Hepatocyte (in vitro differentiated cells): ENCODE results near the gene OCA2. TPM values are rescaled to one million over a fixed set of nuclear protein-coding genes. Genes with fewer than 3 reads are reported as not detected.

Source experiments
- DNase-seq: peaks from one replicate; pipeline ENCODE4 v3.0.0-alpha.2; 2016; ENCODE audit warnings: low spot score
- H2AFZ ChIP-seq: fragments of 200-600 bp; sonication (generic); 2 replicates; pipeline ENCODE4 v1.6.0; 2016; ENCODE audit warnings: antibody characterized with exemption, mild to moderate bottlenecking
- H3K27ac ChIP-seq: fragments of 200-600 bp; sonication (generic); 2 replicates; pipeline ENCODE4 v1.5.1; 2016; ENCODE audit warnings: mild to moderate bottlenecking
- H3K27me3 ChIP-seq: fragments of 200-600 bp; sonication (generic); 2 replicates; pipeline ENCODE4 v1.6.1; 2016
- H3K36me3 ChIP-seq: fragments of 200-600 bp; sonication (generic); replicated peaks from 2 replicates; pipeline ENCODE4 v1.5.1; 2016; ENCODE audit warnings: low read depth; ENCODE audit not compliant: insufficient read depth
- H3K4me1 ChIP-seq: fragments of 200-600 bp; sonication (generic); 2 replicates; pipeline ENCODE4 v1.5.1; 2016; ENCODE audit warnings: mild to moderate bottlenecking, moderate library complexity; ENCODE audit not compliant: insufficient read depth
- H3K4me2 ChIP-seq: fragments of 200-600 bp; sonication (generic); 2 replicates; pipeline ENCODE4 v1.6.0; 2016
- H3K4me3 ChIP-seq: fragments of 200-600 bp; sonication (generic); 2 replicates; pipeline ENCODE4 v1.5.1; 2016; ENCODE audit warnings: mild to moderate bottlenecking
- H3K79me2 ChIP-seq: fragments of 200-600 bp; sonication (generic); 2 replicates; pipeline ENCODE4 v1.6.0; 2017; ENCODE audit warnings: mild to moderate bottlenecking
- H3K9me2 ChIP-seq: fragments of 200-600 bp; sonication (generic); replicated peaks from 2 replicates; pipeline ENCODE4 v1.6.0; 2017; ENCODE audit warnings: mild to moderate bottlenecking; ENCODE audit not compliant: insufficient read depth
- H3K9me3 ChIP-seq: fragments of 200-600 bp; sonication (generic); 2 replicates; pipeline ENCODE4 v1.5.1; 2016; ENCODE audit warnings: low read depth, mild to moderate bottlenecking
- H4K20me1 ChIP-seq: fragments of 200-600 bp; sonication (generic); 2 replicates; pipeline ENCODE4 v1.6.0; 2016; ENCODE audit warnings: mild to moderate bottlenecking; ENCODE audit not compliant: insufficient read depth, poor library complexity, severe bottlenecking
- EZH2 ChIP-seq: fragments of 200-600 bp; sonication (generic); IDR thresholded peaks from 2 replicates; pipeline ENCODE4 v1.6.1; 2016; ENCODE audit warnings: antibody characterized with exemption, mild to moderate bottlenecking, borderline replicate concordance
- EZH2phosphoT487 ChIP-seq: fragments of 200-600 bp; sonication (generic); IDR thresholded peaks from one replicate; pipeline ENCODE4 v1.6.1; 2018; ENCODE audit warnings: antibody characterized with exemption, mild to moderate bottlenecking, low read depth, moderate library complexity; ENCODE audit not compliant: unreplicated experiment, severe bottlenecking
- WGBS: methylation state at CpG from one replicate; pipeline ENCODE4 v1.1.6; 2016; ENCODE audit warnings: low lambda C conversion rate; ENCODE audit errors: missing lambda C conversion rate; 5-methylcytosine and 5-hydroxymethylcytosine counted together
- polyA plus RNA-seq: library from polyadenylated mRNA; unstranded; fragments of >200 nt; fragmentation: Nextera tagmentation; extraction: Ambion mirVana; gene quantifications from 2 replicates; pipeline ENCODE4 v1.2.1, GENCODE V29; 2016
- total RNA-seq: library from RNA; depleted of rRNA; stranded (reverse); fragments of >200 nt; gene quantifications from 2 replicates; pipeline ENCODE4 v1.2.3, GENCODE V29; 2014
- TF ChIP-seq, protein P1 (sequence below): fragments of 200-600 bp; sonication (generic); IDR thresholded peaks from 2 replicates; pipeline ENCODE4 v1.5.1; 2016; ENCODE audit warnings: antibody characterized with exemption, mild to moderate bottlenecking; ENCODE audit not compliant: poor library complexity

Gene OCA2
- total and polyA plus RNA-seq, 2 experiments from 2014 or later: 25.1 to 27.7 TPM

DNA sequence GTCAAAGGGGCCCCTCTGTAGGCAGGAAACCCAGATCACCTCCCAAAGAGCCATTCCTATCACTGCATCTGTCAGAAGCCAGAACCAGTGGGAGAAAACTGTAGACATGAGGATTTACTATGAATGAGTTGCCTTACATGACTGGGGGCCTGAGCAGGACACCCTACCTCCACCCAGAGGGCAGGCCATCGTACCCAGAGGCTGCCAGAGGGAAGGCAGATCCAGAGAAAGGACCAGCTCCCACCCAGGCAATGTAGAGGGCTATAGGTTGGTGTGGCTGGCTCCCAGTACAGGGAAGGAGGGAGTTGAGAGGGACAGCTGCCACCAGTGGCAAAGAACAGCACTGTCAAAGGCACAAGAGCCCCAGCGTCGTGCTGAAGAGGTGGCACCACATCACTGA lies 233.2 kb downstream of the OCA2 start:
- no peak overlapping the region for H3K4me3 ChIP-seq
- H3K79me2 ChIP-seq: no peaks in the 10 kb centered on the region
- no peaks in the 10 kb centered on the region for H3K9me3 ChIP-seq
- no peaks in the 10 kb centered on the region for H3K27me3 ChIP-seq
- no peaks in the 10 kb centered on the region for H4K20me1 ChIP-seq
- 89% methylated on average over 3 of the region's 3 CpGs for WGBS
- DNase-seq: no peak
- TF ChIP-seq EZH2phosphoT487: no peak
- TF ChIP-seq EZH2: no peak
- TF ChIP-seq, protein P1, sequence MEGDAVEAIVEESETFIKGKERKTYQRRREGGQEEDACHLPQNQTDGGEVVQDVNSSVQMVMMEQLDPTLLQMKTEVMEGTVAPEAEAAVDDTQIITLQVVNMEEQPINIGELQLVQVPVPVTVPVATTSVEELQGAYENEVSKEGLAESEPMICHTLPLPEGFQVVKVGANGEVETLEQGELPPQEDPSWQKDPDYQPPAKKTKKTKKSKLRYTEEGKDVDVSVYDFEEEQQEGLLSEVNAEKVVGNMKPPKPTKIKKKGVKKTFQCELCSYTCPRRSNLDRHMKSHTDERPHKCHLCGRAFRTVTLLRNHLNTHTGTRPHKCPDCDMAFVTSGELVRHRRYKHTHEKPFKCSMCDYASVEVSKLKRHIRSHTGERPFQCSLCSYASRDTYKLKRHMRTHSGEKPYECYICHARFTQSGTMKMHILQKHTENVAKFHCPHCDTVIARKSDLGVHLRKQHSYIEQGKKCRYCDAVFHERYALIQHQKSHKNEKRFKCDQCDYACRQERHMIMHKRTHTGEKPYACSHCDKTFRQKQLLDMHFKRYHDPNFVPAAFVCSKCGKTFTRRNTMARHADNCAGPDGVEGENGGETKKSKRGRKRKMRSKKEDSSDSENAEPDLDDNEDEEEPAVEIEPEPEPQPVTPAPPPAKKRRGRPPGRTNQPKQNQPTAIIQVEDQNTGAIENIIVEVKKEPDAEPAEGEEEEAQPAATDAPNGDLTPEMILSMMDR: no peak
- no peak overlapping the region for H3K4me2 ChIP-seq
- no peaks in the 10 kb centered on the region for H3K36me3 ChIP-seq
- no peak overlapping the region for H2AFZ ChIP-seq
- H3K27ac ChIP-seq: no peak overlapping the region
- H3K9me2 ChIP-seq: no peaks in the 10 kb centered on the region
- no peaks in the 10 kb centered on the region for H3K4me1 ChIP-seq

DNA sequence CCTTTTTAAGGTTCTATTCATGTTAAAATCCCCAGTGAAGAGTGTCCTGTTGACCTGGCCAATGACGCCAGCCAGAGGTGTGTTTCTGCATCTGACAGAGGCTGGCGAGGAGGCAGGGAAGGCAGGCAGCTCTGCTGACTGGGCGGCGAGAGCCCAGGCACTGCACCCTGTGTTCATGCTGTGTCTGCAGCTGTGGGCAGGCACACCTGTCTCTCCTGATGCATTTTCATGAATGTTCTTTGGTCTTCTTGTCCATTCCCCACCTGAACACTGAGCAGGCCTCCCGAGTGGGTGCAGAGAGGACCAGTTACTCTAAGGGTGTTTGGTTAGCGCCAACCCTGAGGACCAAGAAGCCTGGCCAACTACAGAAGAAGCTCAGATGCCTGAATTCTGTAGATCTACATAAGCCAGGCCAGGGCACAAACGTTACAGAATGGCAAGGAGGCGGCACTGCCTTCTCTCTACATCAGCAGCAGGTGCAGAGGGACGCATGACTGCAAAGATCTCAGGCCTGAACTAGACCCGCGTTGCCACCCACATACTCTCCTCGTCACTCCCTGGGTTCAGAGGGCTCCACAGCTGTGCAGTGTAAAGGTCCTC lies 233.7 kb downstream of the OCA2 start:
- TF ChIP-seq EZH2phosphoT487 (no peak), EZH2 (no peak)
- Histone ChIP-seq H2AFZ (no peak overlapping the region), H3K27ac (no peak overlapping the region), H3K9me2 (no peaks in the 10 kb centered on the region), H3K36me3 (no peaks in the 10 kb centered on the region), H3K4me2 (no peak overlapping the region), H3K79me2 (no peaks in the 10 kb centered on the region), H3K27me3 (no peaks in the 10 kb centered on the region), H3K4me3 (no peak overlapping the region), H4K20me1 (no peaks in the 10 kb centered on the region), H3K9me3 (no peaks in the 10 kb centered on the region), H3K4me1 (no peaks in the 10 kb centered on the region)
- WGBS: 91% methylated on average over 12 of the region's 12 CpGs
- no peak for DNase-seq

DNA sequence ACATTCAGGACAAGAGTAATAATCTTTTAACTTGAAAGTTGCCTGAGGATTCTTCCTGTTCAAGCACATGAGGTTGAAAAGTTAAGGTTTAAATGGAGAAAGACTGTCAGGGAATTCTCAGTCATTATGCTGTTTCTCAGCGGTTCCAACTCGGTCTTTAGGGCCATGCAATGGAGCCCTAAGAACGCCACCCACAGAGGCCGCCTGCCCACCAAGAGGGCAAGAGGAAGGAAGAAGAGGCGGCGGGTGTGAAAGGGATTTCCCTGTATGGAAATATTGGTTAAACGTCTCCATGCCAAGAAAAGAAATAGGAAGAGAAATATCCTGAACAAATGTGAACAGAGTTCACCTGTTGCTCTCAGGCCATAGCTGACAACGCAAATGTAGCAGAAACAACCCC lies 234.4 kb downstream of the OCA2 start:
- no peak for DNase-seq
- H3K27me3 ChIP-seq: no peaks in the 10 kb centered on the region
- no peaks in the 10 kb centered on the region for H3K9me2 ChIP-seq
- H3K4me3 ChIP-seq: no peak overlapping the region
- H3K36me3 ChIP-seq: no peaks in the 10 kb centered on the region
- TF ChIP-seq EZH2phosphoT487: no peak
- TF ChIP-seq EZH2: no peak
- TF ChIP-seq, protein P1: no peak
- WGBS: 94% methylated on average over 8 of the region's 8 CpGs
- no peaks in the 10 kb centered on the region for H3K9me3 ChIP-seq
- H4K20me1 ChIP-seq: no peaks in the 10 kb centered on the region
- no peaks in the 10 kb centered on the region for H3K79me2 ChIP-seq
- no peak overlapping the region for H3K4me2 ChIP-seq
- H3K27ac ChIP-seq: no peak overlapping the region
- no peak overlapping the region for H2AFZ ChIP-seq
- H3K4me1 ChIP-seq: no peaks in the 10 kb centered on the region

DNA sequence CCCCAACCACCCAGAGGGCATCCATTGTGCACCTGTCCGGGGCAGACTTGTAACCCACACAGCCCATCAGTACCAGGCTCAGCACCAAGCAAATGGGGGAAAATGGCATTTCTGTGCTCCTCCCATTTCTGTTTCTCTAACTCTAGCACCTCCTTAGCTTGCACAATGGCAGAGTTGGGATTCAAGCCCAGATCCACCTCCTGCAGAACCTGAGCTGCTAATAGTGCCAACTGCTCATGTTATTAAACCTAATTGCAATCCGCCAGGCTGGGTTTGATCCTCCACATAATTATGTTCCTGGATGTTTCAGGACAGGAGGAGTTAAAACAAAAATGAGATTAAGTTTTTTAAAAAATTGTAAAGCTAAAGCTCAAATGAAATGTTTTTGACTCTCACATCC lies 235.0 kb downstream of the OCA2 start:
- Histone ChIP-seq H3K9me3 (no peaks in the 10 kb centered on the region), H3K36me3 (no peaks in the 10 kb centered on the region), H4K20me1 (no peaks in the 10 kb centered on the region), H2AFZ (no peak overlapping the region), H3K4me3 (no peak overlapping the region), H3K27me3 (no peaks in the 10 kb centered on the region), H3K9me2 (no peaks in the 10 kb centered on the region), H3K4me2 (no peak overlapping the region), H3K4me1 (no peaks in the 10 kb centered on the region), H3K27ac (no peak overlapping the region), H3K79me2 (no peaks in the 10 kb centered on the region)
- 89% methylated on average over 2 of the region's 2 CpGs for WGBS
- DNase-seq: no peak
- TF ChIP-seq, protein P1: no peak
- TF ChIP-seq EZH2: no peak
- no peak for TF ChIP-seq EZH2phosphoT487
